IPS-15b (cell line): Measurements from ENCODE around the gene CNPY1.

ENCODE experiments used
- H3K27me3 ChIP-seq: one replicate; pipeline ENCODE4 v1.6.1; 2013; ENCODE audit warnings: low read length; ENCODE audit not compliant: control insufficient read depth, insufficient read depth
- H3K36me3 ChIP-seq: one replicate; pipeline ENCODE4 v1.6.1; 2013; ENCODE audit warnings: low read length; ENCODE audit not compliant: control insufficient read depth, insufficient read depth
- H3K4me1 ChIP-seq: one replicate; pipeline ENCODE4 v1.6.1; 2013; ENCODE audit warnings: mild to moderate bottlenecking, low read length; ENCODE audit not compliant: control insufficient read depth, insufficient read depth
- H3K4me3 ChIP-seq: one replicate; pipeline ENCODE4 v1.5.1; 2013; ENCODE audit warnings: low read depth, low read length
- H3K9ac ChIP-seq: one replicate; pipeline ENCODE4 v1.6.1; 2013; ENCODE audit warnings: low read depth, mild to moderate bottlenecking, low read length
- H3K9me3 ChIP-seq: one replicate; pipeline ENCODE4 v1.6.1; 2013; ENCODE audit warnings: mild to moderate bottlenecking, low read length; ENCODE audit not compliant: control insufficient read depth, insufficient read depth

Gene CNPY1

DNA sequence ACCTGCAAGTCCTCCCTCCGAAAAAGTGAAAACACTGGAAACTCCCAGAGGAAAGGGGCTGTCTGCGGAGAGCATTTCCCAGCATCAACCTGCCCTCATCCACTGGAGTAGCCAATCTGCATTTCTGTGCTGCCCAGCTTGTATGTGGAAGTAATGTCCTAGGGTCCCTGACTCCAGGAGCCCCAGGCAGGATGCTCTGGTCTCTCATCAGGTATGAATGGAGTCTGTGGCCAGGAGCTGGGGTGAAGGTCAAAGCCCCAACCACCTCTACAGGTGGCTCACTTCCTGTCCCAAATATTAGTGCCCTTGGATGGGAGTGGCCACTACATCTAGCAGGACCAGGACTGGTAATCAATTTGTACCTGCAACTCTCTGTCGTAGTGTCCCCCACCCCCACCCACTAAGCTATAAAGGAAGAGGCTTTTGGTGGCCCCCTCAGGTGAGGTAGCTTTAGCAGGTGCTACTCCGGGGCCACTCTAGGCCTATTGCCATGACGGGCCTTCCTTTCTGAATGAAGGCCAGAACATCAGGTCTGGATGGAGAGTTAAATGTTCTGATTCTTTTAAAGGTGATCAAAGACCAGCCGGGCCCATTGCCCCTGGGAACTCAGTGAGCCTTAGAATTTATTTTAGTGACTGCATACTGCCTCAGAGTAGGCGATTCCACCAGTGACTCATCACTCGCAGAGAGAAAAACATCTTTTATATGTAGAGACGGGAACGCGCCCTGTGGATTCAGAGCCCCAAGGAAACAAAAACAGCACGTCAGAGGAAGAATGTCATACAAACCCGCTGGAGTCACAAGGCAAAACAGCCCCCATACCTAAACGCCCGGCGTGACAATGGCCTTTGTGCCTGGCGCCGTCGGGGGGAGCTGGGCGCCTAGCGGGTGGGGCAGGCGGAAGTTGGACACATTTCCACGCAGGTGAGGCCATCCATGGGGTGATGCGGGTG lies 75.4 kb downstream of the CNPY1 start:
- Histone ChIP-seq H3K4me1 (peaks cover 6% of the 10 kb centered on the region), H3K9me3 (no peaks in the 10 kb centered on the region), H3K36me3 (no peaks in the 10 kb centered on the region), H3K9ac (no peak overlapping the region), H3K27me3 (peaks cover 99% of the 10 kb centered on the region), H3K4me3 (peak overlapping the region; percentile 16)

GRCh38 chr7:155470186-155470487 lies 76.2 kb downstream of the CNPY1 start:
- H3K4me3 ChIP-seq, result no peak overlapping the region
- no peaks in the 10 kb centered on the region for H3K36me3 ChIP-seq
- peaks cover 6% of the 10 kb centered on the region for H3K4me1 ChIP-seq
- H3K27me3 ChIP-seq, result peaks cover 99% of the 10 kb centered on the region
- H3K9me3 ChIP-seq, result no peaks in the 10 kb centered on the region
- no peak overlapping the region for H3K9ac ChIP-seq

DNA sequence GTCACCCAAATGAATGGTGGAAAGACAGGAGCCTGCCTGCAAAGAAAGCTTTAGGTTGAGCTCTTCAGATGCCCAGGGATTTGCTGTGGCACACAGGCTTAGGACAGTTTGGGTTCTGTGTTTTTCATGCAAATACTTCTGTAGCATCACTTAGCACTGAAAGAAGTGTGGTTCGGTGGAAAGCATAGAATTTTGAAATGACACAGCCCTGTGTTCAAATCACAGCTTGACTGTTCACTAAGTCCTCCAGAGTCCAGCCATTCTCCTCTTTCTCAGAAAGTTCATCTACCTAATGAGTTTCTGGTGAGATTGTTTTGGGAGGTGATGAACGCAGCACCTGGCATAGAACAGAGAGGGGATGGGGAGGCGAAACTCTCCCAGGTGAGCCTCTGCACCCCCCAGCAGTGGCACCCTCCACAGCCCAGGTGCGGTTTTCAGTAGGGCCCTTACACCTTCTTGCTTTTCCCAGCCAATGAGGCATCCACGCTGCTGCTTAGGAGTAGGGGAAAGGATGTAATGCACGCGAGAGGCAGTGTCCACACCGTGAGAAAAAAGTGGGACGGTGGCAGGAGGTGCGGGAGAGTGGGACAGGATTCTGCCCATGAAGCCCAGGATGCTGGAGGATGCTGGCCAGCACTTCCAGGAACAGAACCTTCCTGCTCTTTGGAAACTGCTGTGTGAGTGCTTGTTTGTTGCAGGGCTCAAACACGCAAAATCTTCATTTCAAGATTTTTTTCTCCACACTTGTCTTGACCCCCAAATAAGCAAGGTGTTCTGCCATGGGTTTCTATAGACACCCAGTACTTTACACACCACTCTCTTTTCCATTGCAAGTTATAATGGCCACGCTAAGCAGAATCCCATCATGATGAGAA lies 76.8 kb downstream of the CNPY1 start:
- H3K27me3 ChIP-seq, result peaks cover 99% of the 10 kb centered on the region
- H3K36me3 ChIP-seq, result no peaks in the 10 kb centered on the region

DNA sequence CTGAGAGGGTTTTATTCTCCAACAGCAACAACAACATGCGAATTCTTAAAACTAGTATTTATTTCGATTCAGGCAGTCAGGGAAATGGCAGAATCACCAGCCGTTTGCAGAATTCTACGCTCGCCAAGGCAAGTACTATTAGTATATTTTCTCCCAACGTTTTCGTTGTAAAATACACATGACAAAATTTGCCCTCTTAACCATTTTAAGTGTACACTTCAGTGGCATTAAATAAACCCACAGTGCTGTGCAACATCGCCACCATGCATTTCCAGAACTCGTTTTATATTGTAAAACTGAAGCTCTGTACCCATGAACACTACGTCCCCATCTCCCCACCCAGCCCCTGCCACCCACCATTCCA lies 77.6 kb downstream of the CNPY1 start:
- Histone ChIP-seq H3K4me3 (peak overlapping the region; percentile 37), H3K4me1 (peaks cover 6% of the 10 kb centered on the region), H3K27me3 (peaks cover 99% of the 10 kb centered on the region), H3K36me3 (no peaks in the 10 kb centered on the region), H3K9me3 (no peaks in the 10 kb centered on the region), H3K9ac (no peak overlapping the region)

More for the DNA sequence above, 76.8 kb downstream of the CNPY1 start:
- H3K4me3 ChIP-seq, result peak overlapping the region; percentile 1
- peaks cover 6% of the 10 kb centered on the region for H3K4me1 ChIP-seq
- no peak overlapping the region for H3K9ac ChIP-seq
- no peaks in the 10 kb centered on the region for H3K9me3 ChIP-seq

DNA sequence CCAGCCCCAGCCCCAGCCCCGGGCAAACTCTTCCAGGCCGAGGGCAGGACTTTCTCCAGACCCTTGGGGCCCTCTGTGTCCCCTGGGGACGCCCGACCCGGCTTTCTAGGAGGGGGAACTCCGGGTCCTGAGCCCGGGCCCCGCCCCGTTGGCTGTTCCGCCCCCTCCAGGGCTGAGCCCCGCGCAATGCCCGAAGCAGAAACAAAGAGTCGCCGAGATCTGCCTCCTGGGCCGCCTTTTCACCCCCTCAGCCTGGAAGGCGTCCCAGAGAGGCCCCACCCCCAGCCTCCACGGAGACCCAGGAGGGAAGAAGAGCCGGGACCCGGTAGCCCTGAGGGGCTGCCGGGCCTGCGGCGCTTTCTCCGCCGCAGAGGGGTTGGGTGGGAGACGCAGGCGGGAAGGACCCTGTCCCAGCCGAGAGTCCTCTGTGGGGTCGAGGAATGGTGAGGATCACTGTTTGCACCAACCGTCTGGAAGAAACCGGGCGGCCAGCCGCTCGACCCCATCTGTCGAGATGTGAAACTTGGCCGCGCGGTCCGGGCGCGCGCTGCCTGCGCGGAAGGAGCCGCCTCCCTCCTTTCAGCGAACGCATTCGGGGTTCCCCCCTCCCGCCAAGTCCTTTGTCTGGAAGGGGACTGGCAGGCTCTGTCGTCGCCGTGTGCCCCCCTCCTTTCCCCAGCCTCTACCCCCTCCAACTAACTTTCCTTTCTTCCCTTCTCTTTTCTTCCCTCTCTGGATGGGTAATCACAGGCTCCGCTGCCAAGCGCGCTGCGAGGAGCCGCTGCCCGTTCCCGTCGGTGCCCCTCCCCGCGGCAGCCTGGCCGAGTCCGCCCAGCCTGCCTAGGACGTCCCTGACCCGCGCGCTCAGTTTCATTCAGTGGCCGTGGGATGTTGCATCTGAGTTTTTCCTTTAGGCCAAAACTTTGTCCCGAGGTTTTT lies 78.2 kb downstream of the CNPY1 start:
- Histone ChIP-seq H3K4me1 (peaks cover 6% of the 10 kb centered on the region), H3K9me3 (no peaks in the 10 kb centered on the region), H3K36me3 (no peaks in the 10 kb centered on the region), H3K4me3 (peak overlapping the region; percentile 37), H3K27me3 (peaks cover 99% of the 10 kb centered on the region), H3K9ac (no peak overlapping the region)

DNA sequence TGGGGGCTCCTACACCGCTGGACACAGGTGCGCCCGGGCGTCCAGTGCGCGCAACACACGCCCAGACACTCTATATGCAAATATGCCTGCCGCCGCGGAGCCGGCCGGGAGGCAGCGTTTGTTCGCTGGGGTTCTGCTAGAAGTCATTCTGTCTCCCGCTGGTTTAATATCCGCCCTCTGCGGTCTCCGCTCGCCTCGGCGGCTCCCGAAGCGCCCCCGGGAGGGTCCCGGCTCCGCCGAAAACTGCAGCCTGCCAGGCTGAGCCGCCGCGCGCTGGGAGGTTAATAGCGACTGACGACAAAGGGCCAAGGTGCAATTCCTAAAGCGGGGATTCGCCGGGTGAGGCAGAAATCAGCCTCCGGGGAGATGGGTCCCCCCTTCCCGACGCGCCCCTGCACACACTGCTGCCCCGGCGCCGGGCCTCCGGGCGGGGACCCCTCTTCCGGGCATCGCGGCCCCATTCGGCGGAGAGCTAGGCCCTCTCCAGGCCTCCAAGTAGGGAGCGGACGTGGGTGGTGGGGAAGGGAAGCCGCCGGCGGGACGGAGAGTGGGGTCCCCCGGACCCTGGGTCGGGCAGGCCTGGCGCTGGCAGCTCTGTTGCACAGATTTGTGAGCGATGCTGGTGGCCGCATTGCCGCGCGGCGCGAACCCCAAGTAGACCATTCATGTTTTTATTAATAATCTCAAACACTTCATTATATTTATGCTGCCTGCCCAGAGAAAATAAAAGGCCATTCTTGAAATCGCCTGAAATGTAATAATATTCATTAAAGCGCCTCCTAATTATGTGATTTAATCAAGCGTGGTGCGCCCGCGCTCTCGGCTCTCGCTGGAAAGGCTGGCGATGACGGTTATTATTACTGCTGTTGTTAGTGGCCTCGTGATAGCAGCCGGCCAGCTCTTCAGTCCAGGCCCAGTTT lies 79.3 kb downstream of the CNPY1 start:
- Histone ChIP-seq H3K36me3 (no peaks in the 10 kb centered on the region), H3K4me3 (peak overlapping the region; percentile 30), H3K9me3 (no peaks in the 10 kb centered on the region), H3K9ac (no peak overlapping the region), H3K27me3 (peaks cover 99% of the 10 kb centered on the region), H3K4me1 (peaks cover 2% of the 10 kb centered on the region)

- H3K4me1 ChIP-seq, result no peaks in the 10 kb centered on the region
- no peaks in the 10 kb centered on the region for H3K9me3 ChIP-seq
- H3K36me3 ChIP-seq, result no peaks in the 10 kb centered on the region
- no peak overlapping the region for H3K9ac ChIP-seq
- H3K27me3 ChIP-seq, result peaks cover 99% of the 10 kb centered on the region
- H3K4me3 ChIP-seq, result peak overlapping the region; percentile 30
These were observed 80.1 kb downstream of the CNPY1 start for GRCh38 chr7:155466142-155466813.

- Histone ChIP-seq H3K4me1 (no peaks in the 10 kb centered on the region), H3K9me3 (no peaks in the 10 kb centered on the region), H3K9ac (no peak overlapping the region), H3K36me3 (no peaks in the 10 kb centered on the region), H3K27me3 (peaks cover 99% of the 10 kb centered on the region), H3K4me3 (no peak overlapping the region)
These were observed 80.6 kb downstream of the CNPY1 start for GRCh38 chr7:155465761-155466141.

GRCh38 chr7:155464948-155465739 lies 81.2 kb downstream of the CNPY1 start:
- Histone ChIP-seq H3K36me3 (no peaks in the 10 kb centered on the region), H3K9me3 (no peaks in the 10 kb centered on the region), H3K27me3 (peaks cover 99% of the 10 kb centered on the region), H3K4me1 (no peaks in the 10 kb centered on the region), H3K4me3 (no peak overlapping the region), H3K9ac (no peak overlapping the region)

DNA sequence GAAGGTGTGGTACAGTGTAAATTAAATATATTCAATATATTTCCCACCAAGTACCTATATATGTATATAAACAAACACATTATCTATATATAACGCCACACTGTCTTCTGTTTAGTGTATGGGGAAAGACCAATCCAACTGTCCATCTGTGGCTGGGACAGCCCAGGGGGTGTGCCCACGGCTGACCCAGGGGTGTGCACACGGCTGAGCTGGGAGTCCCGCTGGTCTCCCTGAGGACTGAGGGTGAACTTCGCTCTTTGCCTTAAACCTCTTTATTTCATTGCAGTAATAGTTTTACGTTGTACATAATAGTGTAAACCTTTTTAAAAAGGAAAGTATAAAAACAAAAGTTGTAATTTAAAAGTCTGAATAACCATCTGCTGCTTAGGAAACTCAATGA lies 82.2 kb downstream of the CNPY1 start:
- H3K36me3 ChIP-seq, result no peaks in the 10 kb centered on the region
- peaks cover 99% of the 10 kb centered on the region for H3K27me3 ChIP-seq
- no peaks in the 10 kb centered on the region for H3K4me1 ChIP-seq
- no peak overlapping the region for H3K4me3 ChIP-seq
- H3K9me3 ChIP-seq, result no peaks in the 10 kb centered on the region
- no peak overlapping the region for H3K9ac ChIP-seq
